Measurements from ENCODE around the gene CNBP. TPM values are rescaled to one million over a fixed set of nuclear protein-coding genes. Genes with fewer than 3 reads are reported as not detected.

The CNBP gene
- total and polyA plus RNA-seq, 2 of the 13 experiments (the other 11 are each of a cell fraction or from before 2014, with no cell fraction given) = 282 to 354 TPM

DNA sequence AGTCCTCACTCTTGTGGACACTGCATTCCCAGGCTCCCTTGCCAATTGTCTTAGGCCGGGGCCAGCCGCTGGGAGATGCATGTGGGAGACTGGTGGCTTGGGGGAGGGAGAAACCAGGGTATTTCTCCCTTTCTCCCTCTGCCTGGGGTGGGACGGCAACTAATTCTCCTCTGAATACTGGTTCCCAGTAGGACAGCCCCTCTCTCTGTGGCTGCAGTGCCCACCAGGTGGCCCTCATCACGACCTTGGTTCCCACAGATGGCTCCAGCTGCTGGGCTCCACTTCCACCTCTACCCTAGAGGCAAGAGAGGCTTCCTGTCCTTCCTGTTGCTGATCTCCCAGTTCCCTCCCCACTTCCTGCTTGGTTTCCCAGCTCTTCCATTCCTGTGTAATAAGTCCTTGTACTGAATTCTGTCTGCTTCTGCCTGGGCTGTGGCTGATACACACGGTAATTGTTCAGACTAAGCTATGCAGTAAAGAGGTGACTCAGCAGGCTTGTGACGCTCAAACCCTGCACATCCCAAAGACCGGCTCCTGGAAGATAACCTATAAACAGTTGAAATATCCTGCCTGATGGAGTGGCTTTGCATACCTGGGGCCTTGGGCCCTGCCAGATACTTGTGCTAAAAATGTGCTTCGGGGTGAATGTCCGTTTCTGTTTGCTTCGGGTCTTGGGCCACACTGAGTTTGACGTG is 45.3 kb upstream of the CNBP start (continued):
- TF ChIP-seq, protein P1, sequence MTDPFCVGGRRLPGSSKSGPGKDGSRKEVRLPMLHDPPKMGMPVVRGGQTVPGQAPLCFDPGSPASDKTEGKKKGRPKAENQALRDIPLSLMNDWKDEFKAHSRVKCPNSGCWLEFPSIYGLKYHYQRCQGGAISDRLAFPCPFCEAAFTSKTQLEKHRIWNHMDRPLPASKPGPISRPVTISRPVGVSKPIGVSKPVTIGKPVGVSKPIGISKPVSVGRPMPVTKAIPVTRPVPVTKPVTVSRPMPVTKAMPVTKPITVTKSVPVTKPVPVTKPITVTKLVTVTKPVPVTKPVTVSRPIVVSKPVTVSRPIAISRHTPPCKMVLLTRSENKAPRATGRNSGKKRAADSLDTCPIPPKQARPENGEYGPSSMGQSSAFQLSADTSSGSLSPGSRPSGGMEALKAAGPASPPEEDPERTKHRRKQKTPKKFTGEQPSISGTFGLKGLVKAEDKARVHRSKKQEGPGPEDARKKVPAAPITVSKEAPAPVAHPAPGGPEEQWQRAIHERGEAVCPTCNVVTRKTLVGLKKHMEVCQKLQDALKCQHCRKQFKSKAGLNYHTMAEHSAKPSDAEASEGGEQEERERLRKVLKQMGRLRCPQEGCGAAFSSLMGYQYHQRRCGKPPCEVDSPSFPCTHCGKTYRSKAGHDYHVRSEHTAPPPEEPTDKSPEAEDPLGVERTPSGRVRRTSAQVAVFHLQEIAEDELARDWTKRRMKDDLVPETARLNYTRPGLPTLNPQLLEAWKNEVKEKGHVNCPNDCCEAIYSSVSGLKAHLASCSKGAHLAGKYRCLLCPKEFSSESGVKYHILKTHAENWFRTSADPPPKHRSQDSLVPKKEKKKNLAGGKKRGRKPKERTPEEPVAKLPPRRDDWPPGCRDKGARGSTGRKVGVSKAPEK (CRISPR knock-in tag; IDR thresholded peaks at IDR 0.05; ENCODE audit: borderline replicate concordance) = 0 out of 2 replicates have a peak, but pooled peaks have one; percentile 39
- TF ChIP-seq, protein P2, sequence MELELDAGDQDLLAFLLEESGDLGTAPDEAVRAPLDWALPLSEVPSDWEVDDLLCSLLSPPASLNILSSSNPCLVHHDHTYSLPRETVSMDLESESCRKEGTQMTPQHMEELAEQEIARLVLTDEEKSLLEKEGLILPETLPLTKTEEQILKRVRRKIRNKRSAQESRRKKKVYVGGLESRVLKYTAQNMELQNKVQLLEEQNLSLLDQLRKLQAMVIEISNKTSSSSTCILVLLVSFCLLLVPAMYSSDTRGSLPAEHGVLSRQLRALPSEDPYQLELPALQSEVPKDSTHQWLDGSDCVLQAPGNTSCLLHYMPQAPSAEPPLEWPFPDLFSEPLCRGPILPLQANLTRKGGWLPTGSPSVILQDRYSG (CRISPR knock-in tag; IDR thresholded peaks at IDR 0.05) = no peak
- TF ChIP-seq ZNF7 (CRISPR knock-in tag; IDR thresholded peaks at IDR 0.05) (no peak), KLF6 (CRISPR knock-in tag; IDR thresholded peaks at IDR 0.05) (no peak), ELF1 (CRISPR knock-in tag; IDR thresholded peaks at IDR 0.05) (peak; percentile 63), SMYD3 (CRISPR knock-in tag; IDR thresholded peaks at IDR 0.05) (no peak), ZNF367 (CRISPR knock-in tag; IDR thresholded peaks at IDR 0.05; ENCODE audit: borderline replicate concordance) (no peak), MBNL3 (CRISPR knock-in tag; conservative IDR thresholded peaks at IDR 0.05) (no peak), ELF3 (CRISPR knock-in tag; IDR thresholded peaks at IDR 0.05) (peak; percentile 60), TBL1XR1 (IDR thresholded peaks at IDR 0.05; ENCODE audit: borderline replicate concordance, low read length, partially characterized antibody) (no peak), ZNF230 (CRISPR knock-in tag; IDR thresholded peaks at IDR 0.05) (no peak), NFE2L2 (IDR thresholded peaks at IDR 0.05; ENCODE audit: low read length) (peak; percentile 65), SMC3 (IDR thresholded peaks at IDR 0.05; ENCODE audit: low read length) (peak; percentile 25; the same call in 1 of the 2 replicates), MAFF (IDR thresholded peaks at IDR 0.05; ENCODE audit: low read depth, low read length) (peak; percentile 18; the same call in 1 of the 2 replicates), RFX1 (IDR thresholded peaks at IDR 0.05) (no peak)
- TF ChIP-seq, protein P3, sequence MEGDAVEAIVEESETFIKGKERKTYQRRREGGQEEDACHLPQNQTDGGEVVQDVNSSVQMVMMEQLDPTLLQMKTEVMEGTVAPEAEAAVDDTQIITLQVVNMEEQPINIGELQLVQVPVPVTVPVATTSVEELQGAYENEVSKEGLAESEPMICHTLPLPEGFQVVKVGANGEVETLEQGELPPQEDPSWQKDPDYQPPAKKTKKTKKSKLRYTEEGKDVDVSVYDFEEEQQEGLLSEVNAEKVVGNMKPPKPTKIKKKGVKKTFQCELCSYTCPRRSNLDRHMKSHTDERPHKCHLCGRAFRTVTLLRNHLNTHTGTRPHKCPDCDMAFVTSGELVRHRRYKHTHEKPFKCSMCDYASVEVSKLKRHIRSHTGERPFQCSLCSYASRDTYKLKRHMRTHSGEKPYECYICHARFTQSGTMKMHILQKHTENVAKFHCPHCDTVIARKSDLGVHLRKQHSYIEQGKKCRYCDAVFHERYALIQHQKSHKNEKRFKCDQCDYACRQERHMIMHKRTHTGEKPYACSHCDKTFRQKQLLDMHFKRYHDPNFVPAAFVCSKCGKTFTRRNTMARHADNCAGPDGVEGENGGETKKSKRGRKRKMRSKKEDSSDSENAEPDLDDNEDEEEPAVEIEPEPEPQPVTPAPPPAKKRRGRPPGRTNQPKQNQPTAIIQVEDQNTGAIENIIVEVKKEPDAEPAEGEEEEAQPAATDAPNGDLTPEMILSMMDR (CRISPR knock-in tag; IDR thresholded peaks at IDR 0.05) = peak; percentile 56
- TF ChIP-seq, protein P4, sequence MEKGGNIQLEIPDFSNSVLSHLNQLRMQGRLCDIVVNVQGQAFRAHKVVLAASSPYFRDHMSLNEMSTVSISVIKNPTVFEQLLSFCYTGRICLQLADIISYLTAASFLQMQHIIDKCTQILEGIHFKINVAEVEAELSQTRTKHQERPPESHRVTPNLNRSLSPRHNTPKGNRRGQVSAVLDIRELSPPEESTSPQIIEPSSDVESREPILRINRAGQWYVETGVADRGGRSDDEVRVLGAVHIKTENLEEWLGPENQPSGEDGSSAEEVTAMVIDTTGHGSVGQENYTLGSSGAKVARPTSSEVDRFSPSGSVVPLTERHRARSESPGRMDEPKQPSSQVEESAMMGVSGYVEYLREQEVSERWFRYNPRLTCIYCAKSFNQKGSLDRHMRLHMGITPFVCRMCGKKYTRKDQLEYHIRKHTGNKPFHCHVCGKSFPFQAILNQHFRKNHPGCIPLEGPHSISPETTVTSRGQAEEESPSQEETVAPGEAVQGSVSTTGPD (CRISPR knock-in tag; IDR thresholded peaks at IDR 0.05) = no peak
- TF ChIP-seq, protein P5, sequence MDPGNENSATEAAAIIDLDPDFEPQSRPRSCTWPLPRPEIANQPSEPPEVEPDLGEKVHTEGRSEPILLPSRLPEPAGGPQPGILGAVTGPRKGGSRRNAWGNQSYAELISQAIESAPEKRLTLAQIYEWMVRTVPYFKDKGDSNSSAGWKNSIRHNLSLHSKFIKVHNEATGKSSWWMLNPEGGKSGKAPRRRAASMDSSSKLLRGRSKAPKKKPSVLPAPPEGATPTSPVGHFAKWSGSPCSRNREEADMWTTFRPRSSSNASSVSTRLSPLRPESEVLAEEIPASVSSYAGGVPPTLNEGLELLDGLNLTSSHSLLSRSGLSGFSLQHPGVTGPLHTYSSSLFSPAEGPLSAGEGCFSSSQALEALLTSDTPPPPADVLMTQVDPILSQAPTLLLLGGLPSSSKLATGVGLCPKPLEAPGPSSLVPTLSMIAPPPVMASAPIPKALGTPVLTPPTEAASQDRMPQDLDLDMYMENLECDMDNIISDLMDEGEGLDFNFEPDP (CRISPR knock-in tag; conservative IDR thresholded peaks at IDR 0.05) = no peak
- TF ChIP-seq, protein P6, sequence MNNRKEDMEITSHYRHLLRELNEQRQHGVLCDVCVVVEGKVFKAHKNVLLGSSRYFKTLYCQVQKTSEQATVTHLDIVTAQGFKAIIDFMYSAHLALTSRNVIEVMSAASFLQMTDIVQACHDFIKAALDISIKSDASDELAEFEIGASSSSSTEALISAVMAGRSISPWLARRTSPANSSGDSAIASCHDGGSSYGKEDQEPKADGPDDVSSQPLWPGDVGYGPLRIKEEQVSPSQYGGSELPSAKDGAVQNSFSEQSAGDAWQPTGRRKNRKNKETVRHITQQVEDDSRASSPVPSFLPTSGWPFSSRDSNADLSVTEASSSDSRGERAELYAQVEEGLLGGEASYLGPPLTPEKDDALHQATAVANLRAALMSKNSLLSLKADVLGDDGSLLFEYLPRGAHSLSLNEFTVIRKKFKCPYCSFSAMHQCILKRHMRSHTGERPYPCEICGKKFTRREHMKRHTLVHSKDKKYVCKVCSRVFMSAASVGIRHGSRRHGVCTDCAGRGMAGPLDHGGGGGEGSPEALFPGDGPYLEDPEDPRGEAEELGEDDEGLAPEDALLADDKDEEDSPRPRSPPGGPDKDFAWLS (CRISPR knock-in tag; IDR thresholded peaks at IDR 0.05; ENCODE audit: borderline replicate concordance) = no peak
- TF ChIP-seq, protein P7, sequence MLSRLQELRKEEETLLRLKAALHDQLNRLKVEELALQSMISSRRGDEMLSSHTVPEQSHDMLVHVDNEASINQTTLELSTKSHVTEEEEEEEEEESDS (CRISPR knock-in tag; IDR thresholded peaks at IDR 0.05; ENCODE audit: borderline replicate concordance) = no peak

Measured in HepG2 (cell line).